HG03159 (cell line): ENCODE results near the gene HORMAD2.
"Not testable (repeated sequence)": the region's sequence is repeated elsewhere in the genome, so short reads cannot be mapped to it uniquely, and the experiment has no call there.

ENCODE experiments used
- ATAC-seq: cut with Tn5 transposase; IDR thresholded peaks from one replicate; pipeline ENCODE4 v1.9.1; 2021; ENCODE audit warnings: mild to moderate bottlenecking, moderate library complexity; ENCODE audit not compliant: unreplicated experiment

Gene HORMAD2

DNA sequence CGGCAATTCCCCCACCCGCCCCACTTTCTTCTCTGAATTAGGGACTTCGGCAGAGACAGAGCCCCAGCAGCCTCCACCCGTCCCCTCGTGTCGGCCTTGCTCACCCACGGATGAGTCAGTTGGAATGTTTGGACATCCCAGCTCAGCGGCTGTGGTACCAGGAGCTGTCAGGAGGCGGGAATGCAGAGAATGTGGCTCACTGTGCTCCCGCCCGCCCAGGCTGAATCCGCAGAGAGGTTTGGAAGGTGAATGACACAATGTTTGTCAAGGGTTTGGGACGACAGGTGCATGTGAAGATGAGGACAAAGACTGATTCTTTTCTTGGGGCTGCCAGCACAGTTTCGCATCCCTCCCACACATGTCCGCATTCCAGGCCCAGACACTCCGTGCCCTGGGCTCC is 126.7 kb downstream of the HORMAD2 start:
- ATAC-seq: no peak

DNA sequence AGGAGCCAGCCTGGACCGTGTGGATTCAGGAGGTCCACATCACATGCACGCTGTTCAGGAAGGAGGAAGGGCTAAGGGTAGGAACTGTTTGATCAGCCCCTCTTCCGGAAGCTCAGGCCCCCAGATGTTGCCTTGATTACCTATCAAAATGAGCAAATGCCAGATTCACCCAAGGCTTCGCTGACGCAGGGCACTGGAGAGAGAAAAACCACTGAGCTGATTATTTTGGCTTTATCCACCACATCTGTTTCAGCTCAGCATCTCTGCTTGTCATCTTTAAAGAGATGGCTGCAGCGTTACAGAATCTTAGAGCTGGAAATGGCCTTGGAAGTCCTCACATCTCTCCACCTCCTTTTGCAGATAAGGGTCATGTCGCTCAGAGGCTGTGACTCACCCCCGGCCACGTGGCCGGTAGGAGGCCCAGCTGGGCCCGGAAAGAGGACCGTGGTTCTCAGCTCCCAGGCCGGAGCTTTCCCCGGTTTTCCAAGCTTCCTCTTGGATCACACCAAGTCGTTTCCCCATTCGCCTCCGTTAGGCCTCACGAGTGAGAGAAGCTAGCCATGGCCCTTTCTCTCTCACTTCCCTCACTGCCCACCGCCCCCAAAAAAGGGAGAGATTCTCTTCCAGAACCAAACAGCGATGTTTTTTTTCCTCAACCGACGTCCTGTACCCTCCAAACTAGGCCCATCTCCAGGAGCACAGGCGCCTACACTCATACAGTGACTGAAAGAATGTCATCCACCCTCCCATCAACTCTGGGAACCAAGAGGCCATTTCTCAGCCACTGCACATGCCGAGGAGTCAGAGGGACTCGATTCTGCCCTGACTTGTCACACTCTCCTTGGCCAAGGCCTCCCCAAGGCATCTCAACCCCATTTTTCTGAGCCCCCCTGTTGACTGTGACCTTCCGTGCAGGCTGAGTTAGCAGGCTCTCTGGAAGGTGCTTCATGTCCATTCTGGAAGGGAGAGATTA is 128.7 kb downstream of the HORMAD2 start:
- no peak for ATAC-seq

DNA sequence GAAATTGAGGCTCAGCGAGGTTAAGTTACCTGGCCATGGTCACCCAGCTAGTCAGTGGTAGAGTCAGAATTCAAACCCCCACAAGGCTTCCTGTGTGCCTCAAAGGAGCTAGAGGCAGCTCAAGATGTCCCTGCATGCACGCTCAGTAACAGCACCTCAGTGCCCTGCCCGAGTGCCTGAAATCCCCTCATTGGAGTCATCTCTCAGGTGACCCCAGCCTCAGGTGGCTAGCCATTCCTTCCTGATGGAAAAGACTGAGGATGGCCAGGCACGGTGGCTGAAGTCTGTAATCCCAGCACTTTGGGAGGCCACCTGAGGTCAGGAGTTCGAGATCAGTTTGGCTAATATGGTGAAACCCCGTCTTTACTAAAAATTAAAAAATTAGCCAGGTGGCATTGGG is 129.4 kb downstream of the HORMAD2 start:
- ATAC-seq: no peak

DNA sequence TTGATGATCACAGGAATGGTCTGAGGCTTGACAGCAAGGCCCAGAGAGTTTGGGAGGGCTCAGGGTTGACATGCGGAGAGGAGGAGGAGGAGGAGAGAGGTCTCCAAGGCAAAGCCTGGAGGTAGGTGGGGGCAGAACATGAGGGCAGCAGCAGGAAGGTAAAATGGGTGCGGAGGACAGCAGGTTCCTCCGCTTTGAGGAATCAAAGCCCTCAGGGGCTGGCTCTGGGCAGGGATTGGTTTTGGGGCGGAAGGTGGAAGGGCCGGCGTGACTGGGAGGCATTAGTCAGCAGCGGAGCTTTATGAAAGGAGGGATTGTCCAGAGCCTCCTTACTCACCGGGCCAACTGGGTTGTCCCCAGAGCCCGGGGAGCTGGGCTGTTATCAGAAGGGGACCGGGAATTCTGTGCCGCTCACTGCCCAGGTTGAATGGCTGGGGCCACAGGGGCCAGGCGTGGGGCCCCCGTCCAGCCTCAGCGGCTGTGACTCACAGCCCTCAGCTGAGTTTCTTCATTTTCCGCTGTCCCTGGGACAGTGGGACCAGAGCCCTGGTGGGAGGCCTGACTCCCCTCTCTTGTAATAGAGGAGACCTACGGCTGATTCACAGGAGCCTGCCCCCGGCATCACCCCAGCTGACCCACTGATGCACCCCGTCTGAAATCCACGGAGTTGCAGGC is 130.1 kb downstream of the HORMAD2 start:
- ATAC-seq: no peak

DNA sequence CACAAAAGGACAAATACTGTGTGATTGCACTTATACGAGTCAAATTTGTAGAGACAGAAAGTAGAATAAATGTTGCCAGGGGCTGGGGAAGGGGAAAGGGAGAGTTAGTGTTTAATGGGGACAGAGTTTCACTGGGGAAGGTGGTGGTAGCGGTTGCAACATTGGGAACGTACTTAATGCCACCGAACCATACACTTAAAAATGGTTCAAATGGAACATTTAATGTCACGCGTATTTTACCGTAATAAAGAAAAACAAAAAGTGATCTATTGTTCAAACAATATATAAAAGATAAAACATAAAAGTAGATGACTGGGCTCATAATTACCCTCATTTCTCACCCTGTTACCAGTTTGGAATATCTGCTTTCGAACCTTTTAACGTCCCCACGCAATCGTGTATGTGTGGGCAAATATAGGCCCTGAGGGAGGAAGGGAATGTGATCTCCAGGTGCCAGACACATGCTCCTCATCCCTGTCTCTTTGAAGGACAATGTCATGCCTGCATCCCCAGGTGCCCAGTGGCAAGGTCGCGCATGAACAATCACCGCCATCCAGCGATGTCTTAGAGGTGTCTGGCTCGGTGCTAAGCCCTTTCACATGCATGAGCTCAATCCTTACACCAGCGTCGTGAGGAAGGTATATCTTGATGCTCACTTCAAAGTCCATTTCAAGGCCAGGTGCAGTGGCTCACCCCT is 131.0 kb downstream of the HORMAD2 start:
- ATAC-seq: no peak

DNA sequence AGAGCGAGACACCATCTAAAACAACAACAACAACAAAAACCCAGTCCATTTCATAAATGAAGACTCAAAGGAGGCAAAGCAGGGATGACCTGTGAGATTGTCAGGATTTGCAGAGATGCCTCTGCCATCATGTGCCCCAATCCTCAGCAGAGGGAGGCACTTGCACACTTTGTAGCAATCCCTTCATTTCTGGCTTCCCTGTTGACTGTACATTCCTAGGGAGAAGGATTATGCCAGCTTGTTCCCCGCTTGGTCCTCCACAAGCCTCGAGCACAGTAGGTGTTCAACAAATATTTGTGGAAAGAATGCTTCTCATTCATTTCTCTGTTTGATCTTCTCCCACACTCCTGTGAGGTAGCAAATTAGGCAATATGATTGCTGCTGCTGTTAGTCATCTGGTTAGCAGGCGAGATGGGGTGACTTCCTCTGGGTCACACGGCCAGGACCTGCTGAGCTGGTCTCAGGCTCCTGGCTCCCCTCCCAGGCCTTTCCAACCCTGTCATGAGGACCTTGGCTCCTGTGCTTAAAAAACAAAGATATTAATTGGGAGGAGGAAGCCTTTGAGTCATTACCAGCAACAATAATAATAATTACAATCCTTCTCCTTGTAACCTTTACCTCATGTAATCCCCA is 132.2 kb downstream of the HORMAD2 start:
- no peak for ATAC-seq

DNA sequence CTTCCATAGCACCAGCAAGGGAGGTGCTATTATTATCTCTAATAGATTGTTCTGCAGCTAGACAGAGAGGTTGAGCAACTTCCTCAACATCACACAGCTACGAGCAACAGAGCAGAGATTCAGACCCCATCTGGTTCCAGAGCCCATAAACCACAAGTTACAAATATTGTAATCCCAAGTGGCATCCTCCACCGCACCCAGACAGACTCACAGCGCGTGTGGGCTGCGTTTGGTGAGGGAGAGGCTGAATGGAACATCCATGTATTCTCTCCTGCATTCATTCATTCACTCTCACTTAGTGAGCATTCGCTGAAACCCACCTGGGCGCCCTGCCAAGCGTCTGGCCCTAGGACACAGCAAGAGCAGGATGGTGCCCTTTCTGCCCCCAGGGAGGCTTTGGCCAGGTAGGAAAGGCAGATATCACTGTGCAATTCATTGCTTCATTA is 132.8 kb downstream of the HORMAD2 start:
- ATAC-seq: no peak

DNA sequence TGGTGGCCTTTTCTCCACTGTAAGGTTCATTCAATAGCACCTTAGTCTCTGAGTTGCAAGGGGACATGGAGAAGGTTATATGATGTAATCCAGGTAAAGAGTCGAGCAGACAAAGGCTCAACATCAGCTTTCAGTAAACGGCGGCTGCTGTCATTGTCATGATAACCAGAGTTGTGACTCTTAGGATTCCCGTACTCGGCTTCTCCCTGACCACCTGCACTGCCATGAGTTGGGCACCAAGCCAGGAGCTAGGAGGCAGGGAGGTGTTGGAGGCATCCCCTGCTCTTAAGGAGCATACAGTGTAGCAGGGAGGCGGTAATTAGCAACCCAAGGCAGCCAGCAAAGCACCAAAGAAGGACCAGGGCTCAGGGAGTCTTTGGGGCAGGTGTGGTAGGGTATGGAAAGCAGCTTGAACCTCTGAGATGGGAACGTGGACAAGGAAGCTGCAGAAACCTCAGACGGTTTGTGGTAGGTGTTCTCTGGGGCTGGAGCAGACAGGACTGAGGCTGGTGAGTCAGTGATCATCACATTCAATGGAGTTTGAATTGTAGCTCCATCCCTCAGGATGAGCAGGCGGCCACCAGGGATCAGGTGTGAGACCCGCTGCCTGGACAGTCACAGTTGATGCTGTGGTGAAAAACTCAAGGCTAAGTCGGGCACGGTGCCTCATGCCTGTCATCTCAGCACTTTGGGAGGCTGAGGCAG is 134.6 kb downstream of the HORMAD2 start:
- ATAC-seq: no peak

DNA sequence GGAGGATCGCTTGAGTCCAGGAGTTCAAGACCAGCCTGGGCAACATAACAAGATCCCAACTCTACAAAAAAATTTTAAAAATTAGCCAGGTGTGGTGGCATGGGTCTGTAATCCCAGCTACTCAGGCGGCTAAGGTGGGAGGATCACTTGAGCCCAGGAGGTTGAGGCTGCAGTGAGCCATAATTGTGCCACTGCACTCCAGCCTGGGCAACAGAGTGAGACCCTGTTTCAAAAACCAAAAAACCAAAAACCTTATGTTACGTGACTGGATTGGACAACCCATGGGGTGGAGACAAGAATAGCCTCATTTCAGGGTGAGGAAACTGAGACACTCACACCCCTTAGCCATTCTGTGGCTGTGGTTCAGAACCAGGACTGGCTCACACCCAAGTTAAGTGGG is 136.0 kb downstream of the HORMAD2 start:
- not testable (repeated sequence) for ATAC-seq

DNA sequence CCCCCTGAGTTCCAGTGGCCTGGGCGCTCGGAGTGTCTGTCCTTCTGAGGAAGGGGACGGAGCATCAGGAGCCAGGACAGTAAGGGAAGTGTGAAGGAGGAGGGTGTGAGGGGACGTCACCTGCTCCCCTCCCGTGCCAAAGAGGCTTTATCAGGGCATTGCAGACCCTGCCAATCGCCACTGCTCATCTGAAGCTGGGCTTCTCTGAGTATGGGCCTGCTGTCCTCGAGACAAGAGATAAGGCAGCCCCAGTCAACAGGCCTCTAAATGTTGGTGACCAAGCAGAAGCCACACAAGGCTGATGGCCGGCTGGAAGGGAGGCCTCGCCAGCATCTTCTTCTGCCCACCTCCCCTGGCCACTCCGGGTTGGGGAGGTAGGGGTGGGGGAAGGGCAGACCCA is 136.4 kb downstream of the HORMAD2 start:
- no peak for ATAC-seq

DNA sequence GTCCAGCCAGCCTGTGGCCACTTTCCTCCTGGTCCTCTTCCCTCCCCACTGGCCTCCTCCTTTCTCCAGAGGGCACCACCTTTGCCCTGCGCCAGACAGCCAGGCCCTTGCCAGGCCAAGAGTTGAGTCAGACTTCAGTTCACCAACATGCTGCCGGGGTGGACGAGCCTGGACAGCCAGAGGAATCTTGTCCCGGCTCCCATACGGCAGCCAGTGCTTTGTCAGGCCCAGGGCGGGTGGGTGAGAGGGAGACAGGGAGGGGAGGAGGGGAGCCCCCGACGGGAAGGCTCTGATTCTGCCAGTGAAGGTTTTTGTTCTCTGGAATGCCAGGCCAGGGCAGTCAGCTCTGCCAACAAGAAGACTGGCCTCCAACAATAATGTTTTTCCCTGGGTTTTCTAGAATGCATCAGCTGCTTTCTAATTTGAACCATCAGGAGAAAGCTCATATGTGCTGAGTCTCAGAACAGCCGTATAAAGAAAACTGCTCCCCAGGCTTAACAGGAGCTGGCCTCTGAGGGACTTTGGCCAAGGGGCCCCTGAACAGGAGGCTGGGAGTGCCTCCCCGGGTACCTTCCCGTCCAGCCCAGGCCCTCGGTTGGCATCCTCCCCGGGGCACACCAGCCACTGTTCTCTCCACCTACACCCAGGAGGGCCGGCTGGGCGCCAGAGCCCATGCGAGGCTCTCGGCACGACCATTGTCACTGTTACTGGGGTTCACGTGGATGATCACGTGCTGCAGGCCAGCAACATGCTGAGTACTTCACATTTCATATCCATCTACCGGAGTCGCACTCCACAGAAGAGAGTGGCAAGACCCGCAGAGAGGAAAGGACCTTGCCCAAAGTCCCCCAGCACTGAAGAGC is 137.7 kb downstream of the HORMAD2 start:
- no peak for ATAC-seq

DNA sequence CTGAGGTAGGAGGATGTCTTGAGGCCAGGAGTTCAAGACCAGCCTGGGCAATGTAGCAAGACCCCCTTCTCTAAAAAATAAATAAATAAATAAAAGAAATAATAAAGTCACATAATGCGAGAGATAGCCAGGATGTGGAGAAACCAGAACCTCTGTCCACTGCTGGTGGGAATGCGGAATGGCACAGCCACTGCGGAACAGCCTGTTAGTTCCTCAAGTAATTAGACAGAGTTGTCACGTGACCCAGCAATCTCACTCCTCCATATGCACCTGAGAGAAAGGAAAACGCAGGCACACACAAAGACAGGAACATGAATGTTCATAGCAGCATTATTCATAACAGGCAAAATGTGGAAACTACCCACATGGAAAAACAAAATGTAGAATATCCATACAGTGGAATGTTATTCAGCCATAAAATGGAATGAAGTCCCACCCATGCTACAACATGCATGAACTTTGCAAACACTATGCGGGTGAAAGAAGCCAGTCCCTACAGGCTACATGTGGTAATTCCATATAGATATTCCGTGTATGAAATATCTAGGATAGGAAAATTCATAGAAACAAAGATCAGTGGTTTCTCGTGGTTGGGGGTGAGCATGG is 138.9 kb downstream of the HORMAD2 start:
- no peak for ATAC-seq

DNA sequence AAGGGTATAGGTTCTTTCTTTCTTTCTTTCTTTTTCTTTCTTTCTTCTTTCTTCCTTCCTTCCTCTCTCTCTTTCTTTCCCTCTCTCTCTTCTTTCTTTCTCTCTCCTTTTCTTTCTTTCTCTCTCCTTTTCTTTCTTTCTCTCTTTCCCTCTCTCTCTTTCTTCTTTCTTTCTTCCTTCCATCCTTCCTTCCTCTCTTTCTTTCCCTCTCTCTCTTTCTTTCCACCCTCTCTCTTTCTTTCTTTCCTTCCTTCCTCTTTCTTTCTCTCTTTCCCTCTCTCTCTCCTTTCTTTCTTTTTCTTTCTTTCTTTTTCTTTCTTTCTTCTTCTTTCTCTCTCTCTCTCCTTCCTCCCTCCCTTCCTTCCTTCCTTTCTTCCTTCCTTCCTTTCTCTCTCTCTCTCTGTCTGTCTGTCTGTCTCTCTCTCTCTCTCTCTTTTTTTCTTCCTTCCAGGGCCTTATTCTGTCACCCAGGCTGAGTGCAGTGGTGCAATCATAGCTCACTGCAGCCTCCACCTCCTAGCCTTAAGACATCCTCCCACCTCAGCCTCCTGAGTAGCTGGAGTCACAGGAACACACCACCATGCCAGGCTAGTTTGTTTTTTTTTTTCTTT is 139.5 kb downstream of the HORMAD2 start:
- ATAC-seq: no peak

DNA sequence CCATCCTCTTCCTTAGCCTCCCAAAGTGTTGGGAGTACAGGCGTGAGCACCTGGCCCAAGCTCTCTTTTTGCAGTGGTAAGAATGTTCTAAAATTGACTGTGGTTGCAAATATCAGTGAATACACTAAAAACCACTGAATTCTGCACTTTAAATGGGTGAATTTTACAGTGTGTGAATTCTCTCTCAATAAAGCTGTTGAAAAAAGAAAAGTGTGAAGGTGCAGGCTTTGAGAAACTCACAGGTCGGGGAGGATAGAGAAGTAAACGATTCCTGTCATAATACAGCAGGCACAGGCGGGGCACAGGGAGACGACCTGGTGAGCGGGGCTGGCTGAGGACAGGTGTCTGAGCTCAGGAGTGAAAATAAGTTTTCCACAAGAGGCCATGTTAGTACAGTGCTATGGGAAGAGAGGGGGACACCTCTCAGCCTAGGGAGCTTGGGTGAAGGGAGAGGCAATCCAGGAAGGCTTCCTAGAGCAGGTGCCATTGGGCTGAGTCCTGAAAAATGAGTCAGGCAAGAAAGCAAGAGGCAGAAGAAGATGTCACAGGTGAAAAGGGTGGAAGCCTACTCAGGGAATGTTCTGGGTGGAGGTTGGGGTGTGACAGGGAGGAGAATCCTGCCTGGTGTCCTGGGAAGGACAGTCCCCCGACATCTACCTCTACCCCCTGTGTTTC is 140.2 kb downstream of the HORMAD2 start:
- ATAC-seq: no peak

DNA sequence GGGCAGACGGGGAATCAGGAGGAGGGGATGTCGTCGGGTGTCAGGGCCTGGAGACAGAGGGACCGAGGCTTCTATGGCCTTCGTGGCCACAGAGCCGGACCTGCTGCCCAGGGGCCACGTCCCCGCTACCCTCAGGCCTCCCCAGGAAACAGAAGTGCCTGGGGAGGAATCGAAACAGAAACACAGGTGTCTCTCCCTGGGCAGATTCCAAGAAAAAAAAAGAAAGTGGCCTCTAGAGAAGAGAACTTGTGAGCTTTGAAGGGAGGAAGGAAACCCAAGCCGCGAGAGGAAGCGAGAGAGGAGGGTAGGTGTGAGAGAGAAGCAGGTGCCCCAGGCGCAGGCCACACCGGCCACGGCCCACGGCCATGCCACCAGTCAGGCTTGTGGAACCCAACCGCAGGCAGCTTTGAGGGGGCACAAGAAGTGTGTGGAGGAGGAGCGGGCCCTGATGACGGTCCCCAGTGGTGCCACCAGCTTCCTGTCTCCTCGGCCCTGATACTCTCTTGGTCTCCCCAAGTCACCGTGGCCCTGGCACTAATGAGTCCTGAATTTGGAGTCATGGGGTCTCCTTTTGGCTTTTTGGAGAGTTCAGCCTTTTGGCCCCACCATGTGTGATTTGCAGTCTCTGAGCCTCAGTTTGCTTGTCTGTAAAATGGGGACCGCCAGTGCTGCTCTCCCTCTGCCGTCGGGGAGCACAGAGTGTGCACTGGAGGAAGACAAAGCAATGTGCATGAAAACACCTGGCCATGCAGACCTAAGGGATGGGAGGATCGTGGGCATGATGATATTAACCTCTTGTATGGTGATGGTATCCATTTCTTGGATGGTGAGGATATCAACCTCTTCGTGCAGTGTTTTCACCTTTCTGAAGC is 141.1 kb downstream of the HORMAD2 start:
- no peak for ATAC-seq

DNA sequence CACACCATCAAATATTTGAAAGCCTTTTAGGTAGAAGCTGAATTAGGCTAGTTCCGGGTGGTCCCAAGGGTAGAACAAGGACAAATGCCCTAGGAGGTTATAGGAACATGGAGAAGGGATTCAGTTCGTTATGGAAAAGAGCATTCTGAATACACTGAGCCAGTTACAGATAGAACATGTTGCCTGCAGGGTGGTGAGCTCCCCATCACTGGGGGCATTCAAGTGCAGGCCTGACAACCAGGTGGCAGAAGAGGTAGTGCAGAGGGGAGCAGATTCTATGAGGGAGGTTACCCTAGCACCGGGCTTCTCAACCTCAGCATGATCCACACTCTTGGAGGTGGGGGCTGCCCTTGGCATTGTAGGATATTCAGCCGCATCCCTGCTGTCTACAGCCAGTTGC is 142.1 kb downstream of the HORMAD2 start:
- no peak for ATAC-seq

DNA sequence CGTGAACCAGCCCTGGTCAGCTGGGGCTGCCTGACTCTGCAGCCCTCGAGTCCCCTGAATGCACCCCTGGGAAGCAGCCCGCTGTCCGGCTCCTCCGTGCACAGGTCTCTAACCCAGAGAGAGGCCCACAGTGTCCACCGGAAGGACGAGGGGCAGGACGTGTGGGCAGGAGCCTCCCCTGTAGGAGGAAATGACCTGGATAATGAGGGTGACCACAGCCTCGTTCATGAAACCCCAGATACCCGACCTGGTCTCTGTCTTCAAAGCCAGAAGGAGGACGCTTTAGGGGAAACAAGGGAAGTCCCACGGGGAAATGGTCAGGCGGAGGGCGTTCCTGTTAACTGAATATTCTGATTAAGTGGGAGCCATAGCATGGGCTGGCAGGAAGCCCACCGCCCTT is 143.0 kb downstream of the HORMAD2 start:
- no peak for ATAC-seq
